Measurements from ENCODE around the gene CEP104. TPM values are rescaled to one million over a fixed set of nuclear protein-coding genes. Genes with fewer than 3 reads are reported as not detected.

Gene CEP104
- total and polyA plus RNA-seq, 9 of the 15 experiments (the other 6 are each of a cell fraction or from before 2014, with no cell fraction given): 11.2 to 63.4 (median 42.6) TPM

DNA sequence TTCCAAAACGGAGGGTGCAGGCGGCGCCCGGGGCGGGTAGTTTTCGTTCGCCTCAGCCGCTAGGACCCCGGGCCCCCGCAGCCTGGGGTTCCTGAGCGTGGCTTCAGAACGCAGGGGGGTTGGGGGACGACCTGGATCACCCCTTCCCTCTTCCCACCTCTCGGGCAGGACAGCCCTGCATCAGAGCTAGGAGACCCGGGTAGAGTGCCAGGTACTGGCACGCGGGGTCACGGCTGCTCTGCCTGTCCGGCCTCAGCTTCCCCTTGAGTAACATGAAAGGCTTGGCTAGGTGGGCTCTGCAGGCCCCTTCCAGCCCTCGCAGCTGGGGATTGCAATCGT is 749 bp upstream of the CEP104 start (continued):
- TF ChIP-seq, protein P1, sequence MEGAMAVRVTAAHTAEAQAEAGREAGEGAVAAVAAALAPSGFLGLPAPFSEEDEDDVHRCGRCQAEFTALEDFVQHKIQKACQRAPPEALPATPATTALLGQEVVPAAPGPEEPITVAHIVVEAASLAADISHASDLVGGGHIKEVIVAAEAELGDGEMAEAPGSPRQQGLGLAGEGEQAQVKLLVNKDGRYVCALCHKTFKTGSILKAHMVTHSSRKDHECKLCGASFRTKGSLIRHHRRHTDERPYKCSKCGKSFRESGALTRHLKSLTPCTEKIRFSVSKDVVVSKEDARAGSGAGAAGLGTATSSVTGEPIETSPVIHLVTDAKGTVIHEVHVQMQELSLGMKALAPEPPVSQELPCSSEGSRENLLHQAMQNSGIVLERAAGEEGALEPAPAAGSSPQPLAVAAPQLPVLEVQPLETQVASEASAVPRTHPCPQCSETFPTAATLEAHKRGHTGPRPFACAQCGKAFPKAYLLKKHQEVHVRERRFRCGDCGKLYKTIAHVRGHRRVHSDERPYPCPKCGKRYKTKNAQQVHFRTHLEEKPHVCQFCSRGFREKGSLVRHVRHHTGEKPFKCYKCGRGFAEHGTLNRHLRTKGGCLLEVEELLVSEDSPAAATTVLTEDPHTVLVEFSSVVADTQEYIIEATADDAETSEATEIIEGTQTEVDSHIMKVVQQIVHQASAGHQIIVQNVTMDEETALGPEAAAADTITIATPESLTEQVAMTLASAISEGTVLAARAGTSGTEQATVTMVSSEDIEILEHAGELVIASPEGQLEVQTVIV (CRISPR knock-in tag; IDR thresholded peaks at IDR 0.05; ENCODE audit: borderline replicate concordance): no peak
- TF ChIP-seq, protein P2, sequence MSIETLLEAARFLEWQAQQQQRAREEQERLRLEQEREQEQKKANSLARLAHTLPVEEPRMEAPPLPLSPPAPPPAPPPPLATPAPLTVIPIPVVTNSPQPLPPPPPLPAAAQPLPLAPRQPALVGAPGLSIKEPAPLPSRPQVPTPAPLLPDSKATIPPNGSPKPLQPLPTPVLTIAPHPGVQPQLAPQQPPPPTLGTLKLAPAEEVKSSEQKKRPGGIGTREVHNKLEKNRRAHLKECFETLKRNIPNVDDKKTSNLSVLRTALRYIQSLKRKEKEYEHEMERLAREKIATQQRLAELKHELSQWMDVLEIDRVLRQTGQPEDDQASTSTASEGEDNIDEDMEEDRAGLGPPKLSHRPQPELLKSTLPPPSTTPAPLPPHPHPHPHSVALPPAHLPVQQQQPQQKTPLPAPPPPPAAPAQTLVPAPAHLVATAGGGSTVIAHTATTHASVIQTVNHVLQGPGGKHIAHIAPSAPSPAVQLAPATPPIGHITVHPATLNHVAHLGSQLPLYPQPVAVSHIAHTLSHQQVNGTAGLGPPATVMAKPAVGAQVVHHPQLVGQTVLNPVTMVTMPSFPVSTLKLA (conservative IDR thresholded peaks at IDR 0.05): no peak
- TF ChIP-seq RBM39 (optimal IDR thresholded peaks at IDR 0.05; ENCODE audit: low read depth, low read length) (no peak), ILK (tag; IDR thresholded peaks at IDR 0.05; ENCODE audit: borderline replicate concordance, low read depth) (no peak), NONO (IDR thresholded peaks at IDR 0.05; ENCODE audit: low read depth in 2 of 2, low read length in 1 of 2) (no peak), POLR3G (IDR thresholded peaks at IDR 0.05; ENCODE audit: extremely low read depth, insufficient read length, insufficient replicate concordance) (no peak), ZBTB1 (CRISPR knock-in tag; IDR thresholded peaks at IDR 0.05; ENCODE audit: borderline replicate concordance, low read depth) (peak; percentile 84), TGIF2 (CRISPR knock-in tag; IDR thresholded peaks at IDR 0.05) (0 out of 2 replicates have a peak, but pooled peaks have one; percentile 54), E2F3 (CRISPR knock-in tag; IDR thresholded peaks at IDR 0.05) (no peak), TAF7 (tag; IDR thresholded peaks at IDR 0.05) (no peak), ZNF785 (CRISPR knock-in tag; IDR thresholded peaks at IDR 0.05) (no peak), ZKSCAN3 (CRISPR knock-in tag; IDR thresholded peaks at IDR 0.05) (no peak), EP400 (IDR thresholded peaks at IDR 0.05) (no peak), SRF (CRISPR knock-in tag; IDR thresholded peaks at IDR 0.05) (no peak; a peak in 1 of 4 replicates), CC2D1A (IDR thresholded peaks at IDR 0.05) (no peak), ATF7 (IDR thresholded peaks at IDR 0.05) (no peak), SIN3A (IDR thresholded peaks at IDR 0.05; ENCODE audit: borderline replicate concordance in 2 of 2, control insufficient read depth in 1 of 2, low read depth in 2 of 2, low read length in 2 of 2) (peak in 1 of 2 experiments; percentile 45; a peak in 2 of 4 replicates), POLR2A (conservative IDR thresholded peaks at IDR 0.05) (no peak), ZNF282 (CRISPR knock-in tag; IDR thresholded peaks at IDR 0.05) (no peak), KDM1A (IDR thresholded peaks at IDR 0.05) (no peak), CBFA2T3 (IDR thresholded peaks at IDR 0.05) (no peak), NCOA2 (IDR thresholded peaks at IDR 0.05; ENCODE audit: partially characterized antibody in 2 of 2) (no peak), ZNF764 (CRISPR knock-in tag; IDR thresholded peaks at IDR 0.05; ENCODE audit: low read depth) (no peak), MTA3 (IDR thresholded peaks at IDR 0.05; ENCODE audit: borderline replicate concordance) (no peak), SMC3 (conservative IDR thresholded peaks at IDR 0.05; ENCODE audit: insufficient read depth, low read depth, low read length) (no peak), MTA2 (IDR thresholded peaks at IDR 0.05; ENCODE audit: low read depth) (no peak), ARID1B (IDR thresholded peaks at IDR 0.05) (no peak), NR3C1 (CRISPR knock-in tag; IDR thresholded peaks at IDR 0.05) (0 out of 2 replicates have a peak, but pooled peaks have one; percentile 71)
